H9 (cell line): ENCODE data around the gene SCN2B. TPM values are rescaled to one million over a fixed set of nuclear protein-coding genes. Genes with fewer than 3 reads are reported as not detected.
A peak's percentile ranks its signal among the peaks of the same experiment; 100 is the strongest.

Experiments used
- DNase-seq: peaks from one replicate; pipeline ENCODE4 v3.0.0-alpha.2; 2017
- H2AFZ ChIP-seq: one replicate; pipeline ENCODE4 v1.6.1; 2013; ENCODE audit warnings: mild to moderate bottlenecking, low read length, control low read depth, moderate library complexity
- H2AK5ac ChIP-seq: 2 replicates; pipeline ENCODE4 v1.6.1; 2013; ENCODE audit warnings: low read length, control low read depth, mixed read lengths; ENCODE audit not compliant: insufficient read length
- H2BK120ac ChIP-seq: one replicate; pipeline ENCODE4 v1.6.1; 2013; ENCODE audit warnings: low read depth, mild to moderate bottlenecking, low read length, control low read depth, inconsistent platforms; ENCODE audit not compliant: poor library complexity, severe bottlenecking
- H2BK12ac ChIP-seq: 2 replicates; pipeline ENCODE4 v1.6.1; 2013; ENCODE audit warnings: low read length, control low read depth, mixed read lengths, low read depth; ENCODE audit not compliant: insufficient read length
- H2BK15ac ChIP-seq: 2 replicates; pipeline ENCODE4 v1.6.1; 2013; ENCODE audit warnings: low read depth, low read length, control low read depth
- H2BK20ac ChIP-seq: one replicate; pipeline ENCODE4 v1.6.1; 2013; ENCODE audit warnings: low read depth, mild to moderate bottlenecking, low read length, control low read depth, inconsistent platforms; ENCODE audit not compliant: poor library complexity, severe bottlenecking
- H2BK5ac ChIP-seq: 2 replicates; pipeline ENCODE4 v1.6.1; 2013; ENCODE audit warnings: low read length, control low read depth, mixed read lengths; ENCODE audit not compliant: insufficient read length
- H3K14ac ChIP-seq: 2 replicates; pipeline ENCODE4 v1.6.1; 2013; ENCODE audit warnings: low read length, control low read depth; ENCODE audit not compliant: insufficient read depth
- H3K18ac ChIP-seq: 2 replicates; pipeline ENCODE4 v1.6.1; 2013; ENCODE audit warnings: low read depth, mild to moderate bottlenecking, mixed read lengths, low read length, control low read depth; ENCODE audit not compliant: insufficient read length
- H3K23ac ChIP-seq: 2 replicates; pipeline ENCODE4 v1.6.1; 2013; ENCODE audit warnings: low read length, control low read depth, mixed read lengths, low read depth; ENCODE audit not compliant: insufficient read length
- H3K23me2 ChIP-seq: 2 replicates; pipeline ENCODE4 v1.6.1; 2013; ENCODE audit warnings: low read depth, mild to moderate bottlenecking, mixed read lengths, low read length, control low read depth; ENCODE audit not compliant: insufficient read length, poor library complexity, severe bottlenecking
- H3K27ac ChIP-seq: 2 replicates; pipeline ENCODE4 v1.5.1; 2013; ENCODE audit warnings: low read length, control low read depth, mixed read lengths, low read depth; ENCODE audit not compliant: insufficient read length
- H3K27me3 ChIP-seq: 2 replicates; pipeline ENCODE4 v1.6.1; 2013; ENCODE audit warnings: low read length, control low read depth, inconsistent platforms; ENCODE audit not compliant: insufficient read depth
- H3K4ac ChIP-seq: 2 replicates; pipeline ENCODE4 v1.6.1; 2013; ENCODE audit warnings: low read depth, mild to moderate bottlenecking, control low read depth, inconsistent platforms, low read length, moderate library complexity
- H3K4me1 ChIP-seq: 2 replicates; pipeline ENCODE4 v1.6.1; 2013; ENCODE audit warnings: low read length, control low read depth, inconsistent platforms; ENCODE audit not compliant: insufficient read depth
- H3K4me2 ChIP-seq: 2 replicates; pipeline ENCODE4 v1.6.1; 2013; ENCODE audit warnings: low read length, control low read depth, mixed read lengths; ENCODE audit not compliant: insufficient read length, insufficient read depth
- H3K56ac ChIP-seq: 2 replicates; pipeline ENCODE4 v1.6.1; 2013; ENCODE audit warnings: low read depth, mild to moderate bottlenecking, mixed read lengths, low read length, control low read depth; ENCODE audit not compliant: insufficient read length
- H3K79me1 ChIP-seq: 2 replicates; pipeline ENCODE4 v1.6.1; 2013; ENCODE audit warnings: low read depth, mild to moderate bottlenecking, moderate library complexity, low read length, control low read depth, inconsistent platforms; ENCODE audit not compliant: insufficient read depth, poor library complexity, severe bottlenecking
- H3K79me2 ChIP-seq: 2 replicates; pipeline ENCODE4 v1.6.1; 2013; ENCODE audit warnings: low read length, control low read depth, inconsistent platforms; ENCODE audit not compliant: insufficient read depth
- H3K9ac ChIP-seq: 2 replicates; pipeline ENCODE4 v1.6.1; 2013; ENCODE audit warnings: low read length, control low read depth, mixed read lengths; ENCODE audit not compliant: insufficient read length; ENCODE audit errors: extremely low read depth
- H3K9me3 ChIP-seq: one replicate; pipeline ENCODE4 v1.6.1; 2013; ENCODE audit warnings: low read depth, low read length, inconsistent platforms; ENCODE audit not compliant: control insufficient read depth
- H3T11ph ChIP-seq: one replicate; pipeline ENCODE4 v1.6.1; 2013; ENCODE audit warnings: mild to moderate bottlenecking, low read length, control low read depth, inconsistent platforms
- H4K20me1 ChIP-seq: one replicate; pipeline ENCODE4 v1.6.1; 2013; ENCODE audit not compliant: control insufficient read depth, insufficient read length, insufficient read depth
- H4K5ac ChIP-seq: 2 replicates; pipeline ENCODE4 v1.6.1; 2013; ENCODE audit warnings: low read depth, mild to moderate bottlenecking, mixed read lengths, low read length, control low read depth; ENCODE audit not compliant: insufficient read length
- H4K8ac ChIP-seq: replicated peaks from 2 replicates; pipeline ENCODE4 v1.6.1; 2013; ENCODE audit warnings: low read length, control low read depth, mixed read lengths, low read depth; ENCODE audit not compliant: insufficient read length
- H4K91ac ChIP-seq: 2 replicates; pipeline ENCODE4 v1.6.1; 2013; ENCODE audit warnings: low read depth, mild to moderate bottlenecking, moderate library complexity, mixed read lengths, low read length, control low read depth; ENCODE audit not compliant: insufficient read length
- H3K27ac Mint-ChIP-seq, 3 experiments: 2 replicates in 2 of 3; 3 replicates in 1 of 3; pipeline ENCODE4 v1.8.0; 2020 to 2021; ENCODE audit warnings: mixed read lengths in 3 of 3, mild to moderate bottlenecking in 1 of 3, moderate library complexity in 1 of 3
- H3K27me3 Mint-ChIP-seq: 2 replicates; pipeline ENCODE4 v1.8.0; 2021; ENCODE audit warnings: low read depth, mild to moderate bottlenecking, moderate library complexity, mixed read lengths
- H3K36me3 Mint-ChIP-seq, 3 experiments: 2 replicates in 2 of 3; 3 replicates in 1 of 3; pipeline ENCODE4 v1.8.0; 2020 to 2021; ENCODE audit warnings: low read depth in 3 of 3, mixed read lengths in 3 of 3; ENCODE audit not compliant: insufficient read depth in 1 of 3
- H3K4me1 Mint-ChIP-seq, 2 experiments: 2 replicates each; pipeline ENCODE4 v1.8.0; 2020; ENCODE audit warnings: mixed read lengths in 2 of 2
- H3K4me3 Mint-ChIP-seq, 2 experiments: 2 replicates in 1 of 2; 3 replicates in 1 of 2; pipeline ENCODE4 v1.8.0; 2020 to 2021; ENCODE audit warnings: mild to moderate bottlenecking in 2 of 2, mixed read lengths in 2 of 2, moderate library complexity in 1 of 2
- H3K9me3 Mint-ChIP-seq, 2 experiments: 2 replicates in 1 of 2; 3 replicates in 1 of 2; pipeline ENCODE4 v1.8.0; 2020; ENCODE audit warnings: mild to moderate bottlenecking in 2 of 2, mixed read lengths in 2 of 2, moderate library complexity in 1 of 2
- CTCF ChIP-seq: fragments of 200-600 bp; sonication (generic); conservative IDR thresholded peaks from 3 replicates; pipeline ENCODE4 v1.8.0; 2021; ENCODE audit warnings: antibody characterized with exemption, mild to moderate bottlenecking
- WGBS: extraction: QIAGEN DNeasy Blood & Tissue Kit; methylation state at CpG from one replicate; pipeline ENCODE4 v1.1.7; 2013; ENCODE audit warnings: missing lambda C conversion rate, low lambda C conversion rate, mixed read lengths; ENCODE audit not compliant: insufficient read length; ENCODE audit errors: extremely low coverage; 5-methylcytosine and 5-hydroxymethylcytosine counted together
- total RNA-seq: library from RNA; stranded (reverse); gene quantifications from 2 replicates; pipeline ENCODE4 v1.2.1, GENCODE V29; 2021

SCN2B gene
- total RNA-seq, 1 experiment from 2014 or later = not detected

GRCh38 chr11:118115048-118115447 lies 61.4 kb downstream of the SCN2B start:
- Mint-ChIP-seq H3K4me3 (no peak overlapping the region), H3K4me1 (peaks cover 22 to 31% of the 10 kb centered on the region in 2 experiments)

More at GRCh38 chr11:118115048-118115447, 61.4 kb downstream of the SCN2B start:
- H3K79me2 ChIP-seq = no peaks in the 10 kb centered on the region
- H4K91ac ChIP-seq = no peak overlapping the region
- H2AK5ac ChIP-seq = no peak overlapping the region
- no peak overlapping the region for H3K4ac ChIP-seq
- no peak for TF ChIP-seq CTCF
- H2BK15ac ChIP-seq = no peak overlapping the region
- H3K27ac Mint-ChIP-seq = peak overlapping the region in 1 of 3 experiments; percentile 55; a peak in 1 of 7 replicates
- H3T11ph ChIP-seq = no peak overlapping the region
- H4K20me1 ChIP-seq = no peaks in the 10 kb centered on the region
- H3K9me3 ChIP-seq = no peaks in the 10 kb centered on the region
- no CpG with 5 or more reads among the region's 7 CpGs for WGBS
- no peak overlapping the region for H4K5ac ChIP-seq
- H4K8ac ChIP-seq = no peak overlapping the region
- H3K4me1 ChIP-seq = no peaks in the 10 kb centered on the region
- no peak overlapping the region for H3K27ac ChIP-seq
- H3K14ac ChIP-seq = no peak overlapping the region
- H3K18ac ChIP-seq = no peak overlapping the region
- no peaks in the 10 kb centered on the region for H3K27me3 ChIP-seq
- DNase-seq = no peak
- no peak overlapping the region for H2BK5ac ChIP-seq
- H3K36me3 Mint-ChIP-seq = no peaks in the 10 kb centered on the region
- no peak overlapping the region for H2AFZ ChIP-seq
- H2BK20ac ChIP-seq = no peak overlapping the region
- no peak overlapping the region for H3K4me2 ChIP-seq
- no peak overlapping the region for H3K23ac ChIP-seq
- H3K9ac ChIP-seq = no peak overlapping the region
- no peaks in the 10 kb centered on the region for H3K79me1 ChIP-seq
- H2BK12ac ChIP-seq = no peak overlapping the region
- peaks cover 11% of the 10 kb centered on the region for H3K27me3 Mint-ChIP-seq
- H3K23me2 ChIP-seq = no peaks in the 10 kb centered on the region
- H3K9me3 Mint-ChIP-seq = no peaks in the 10 kb centered on the region
- H3K56ac ChIP-seq = no peak overlapping the region
- H2BK120ac ChIP-seq = no peak overlapping the region
